ENCODE results near the gene CYBC1. TPM values are rescaled to one million over a fixed set of nuclear protein-coding genes. Genes with fewer than 3 reads are reported as not detected.

Gene CYBC1
- total RNA-seq, 4 donors from 2014 or later = 17.3 to 29.8 (median 19.3) TPM

DNA sequence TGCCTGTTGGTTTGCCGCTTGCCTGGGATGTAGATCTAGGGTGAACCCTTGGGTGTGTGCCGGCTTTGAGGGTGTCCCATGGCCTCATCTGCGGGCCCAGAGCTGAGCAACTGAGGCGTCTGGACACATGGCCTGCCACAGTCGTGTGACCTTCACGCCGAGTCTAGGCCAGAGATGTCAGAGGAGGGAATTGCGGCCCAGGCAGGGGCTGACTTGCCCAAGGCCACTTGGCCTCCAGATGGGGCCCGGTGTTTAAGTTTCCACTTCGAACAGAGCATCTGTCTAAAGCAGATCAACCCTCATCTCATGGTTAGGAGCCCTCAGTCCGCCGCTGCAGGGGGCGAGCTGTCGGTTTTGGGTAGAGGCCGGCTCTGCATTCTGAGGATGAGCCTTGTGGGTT is 41.0 kb upstream of the CYBC1 start:
- Histone ChIP-seq H3K4me1 (peaks cover 12 to 19% of the 10 kb centered on the region in 2 donors), H3K36me3 (peaks cover 0 to 18% of the 10 kb centered on the region in 2 donors), H3K9me3 (no peaks in the 10 kb centered on the region), H3K27ac (no peak overlapping the region), H3K4me3 (no peak overlapping the region), H3K27me3 (no peaks in the 10 kb centered on the region)
- no peak for ATAC-seq
- TF ChIP-seq, protein P1, sequence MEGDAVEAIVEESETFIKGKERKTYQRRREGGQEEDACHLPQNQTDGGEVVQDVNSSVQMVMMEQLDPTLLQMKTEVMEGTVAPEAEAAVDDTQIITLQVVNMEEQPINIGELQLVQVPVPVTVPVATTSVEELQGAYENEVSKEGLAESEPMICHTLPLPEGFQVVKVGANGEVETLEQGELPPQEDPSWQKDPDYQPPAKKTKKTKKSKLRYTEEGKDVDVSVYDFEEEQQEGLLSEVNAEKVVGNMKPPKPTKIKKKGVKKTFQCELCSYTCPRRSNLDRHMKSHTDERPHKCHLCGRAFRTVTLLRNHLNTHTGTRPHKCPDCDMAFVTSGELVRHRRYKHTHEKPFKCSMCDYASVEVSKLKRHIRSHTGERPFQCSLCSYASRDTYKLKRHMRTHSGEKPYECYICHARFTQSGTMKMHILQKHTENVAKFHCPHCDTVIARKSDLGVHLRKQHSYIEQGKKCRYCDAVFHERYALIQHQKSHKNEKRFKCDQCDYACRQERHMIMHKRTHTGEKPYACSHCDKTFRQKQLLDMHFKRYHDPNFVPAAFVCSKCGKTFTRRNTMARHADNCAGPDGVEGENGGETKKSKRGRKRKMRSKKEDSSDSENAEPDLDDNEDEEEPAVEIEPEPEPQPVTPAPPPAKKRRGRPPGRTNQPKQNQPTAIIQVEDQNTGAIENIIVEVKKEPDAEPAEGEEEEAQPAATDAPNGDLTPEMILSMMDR (IDR thresholded peaks at IDR 0.05 in 4 of 5, conservative IDR thresholded peaks at IDR 0.05 in 1 of 5) = no peak
- TF ChIP-seq POLR2A (IDR thresholded peaks at IDR 0.05) = no peak
- in situ Hi-C loops (cut with MboI; ENCODE audit: low sequenced_read_pairs in 4 of 4) (no loop called here), intact Hi-C loops (cut with DNase I; ENCODE audit: low total_unique reads) (no loop called here)
- DNase-seq = no peak

- TF ChIP-seq, protein P1 (IDR thresholded peaks at IDR 0.05 in 4 of 5, conservative IDR thresholded peaks at IDR 0.05 in 1 of 5) = no peak
- TF ChIP-seq POLR2A (IDR thresholded peaks at IDR 0.05) = no peak
- peaks cover 10 to 15% of the 10 kb centered on the region in 2 donors for H3K4me1 ChIP-seq
- no peak for ATAC-seq
- DNase-seq = no peak
- no peak overlapping the region for H3K27ac ChIP-seq
- intact Hi-C loops (cut with DNase I; ENCODE audit: low total_unique reads) (no loop called here), in situ Hi-C loops (cut with MboI; ENCODE audit: low sequenced_read_pairs in 4 of 4) (no loop called here)
- no peak overlapping the region for H3K4me3 ChIP-seq
- no peaks in the 10 kb centered on the region for H3K9me3 ChIP-seq
- H3K36me3 ChIP-seq = peaks cover 0 to 21% of the 10 kb centered on the region in 2 donors
- H3K27me3 ChIP-seq = no peaks in the 10 kb centered on the region
Measured at GRCh38 chr17:82491196-82491530, 40.6 kb upstream of the CYBC1 start.

DNA sequence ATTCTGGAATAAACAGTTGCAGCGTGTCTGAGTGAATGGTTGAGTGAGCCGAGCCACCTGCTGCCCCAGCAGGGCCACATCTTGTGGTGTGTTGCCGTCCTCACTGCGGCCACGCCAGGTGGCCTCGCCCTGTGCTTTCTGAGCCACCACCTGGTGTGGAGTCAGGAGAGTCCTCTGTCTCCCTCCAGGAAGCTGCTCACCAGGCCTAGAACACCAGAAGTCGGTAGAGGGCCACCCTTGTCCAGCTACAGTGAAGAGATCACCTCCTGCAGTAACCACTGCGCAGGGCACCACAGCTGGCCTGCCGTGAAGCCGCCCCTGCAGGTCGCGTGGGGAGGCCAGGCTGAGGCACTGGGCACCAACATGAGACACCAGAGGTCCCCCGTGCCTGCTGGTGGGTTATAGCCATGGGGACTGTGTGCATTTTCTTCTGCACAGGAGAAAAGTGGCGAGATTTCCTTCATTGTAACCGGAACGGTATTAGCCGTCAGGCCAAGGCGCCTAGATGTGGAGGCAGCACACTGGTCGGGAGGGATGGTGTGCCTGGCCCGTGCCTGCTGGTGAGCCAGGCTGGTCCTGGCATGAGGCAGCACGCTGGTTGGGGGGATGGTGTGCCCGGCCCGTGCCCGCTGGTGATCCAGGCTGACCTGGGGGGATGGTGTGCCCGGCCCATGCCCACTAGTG is 40.1 kb upstream of the CYBC1 start:
- in situ Hi-C loops (cut with MboI; ENCODE audit: low sequenced_read_pairs in 4 of 4) (no loop called here), intact Hi-C loops (cut with DNase I; ENCODE audit: low total_unique reads) (no loop called here)
- Histone ChIP-seq H3K27ac (no peak overlapping the region), H3K4me1 (peaks cover 10 to 12% of the 10 kb centered on the region in 2 donors), H3K9me3 (no peaks in the 10 kb centered on the region), H3K36me3 (peaks cover 0 to 27% of the 10 kb centered on the region in 2 donors), H3K27me3 (no peaks in the 10 kb centered on the region), H3K4me3 (no peak overlapping the region)
- TF ChIP-seq, protein P1 (IDR thresholded peaks at IDR 0.05 in 4 of 5, conservative IDR thresholded peaks at IDR 0.05 in 1 of 5) = no peak
- no peak for TF ChIP-seq POLR2A (IDR thresholded peaks at IDR 0.05)
- DNase-seq (no peak), ATAC-seq (no peak)

DNA sequence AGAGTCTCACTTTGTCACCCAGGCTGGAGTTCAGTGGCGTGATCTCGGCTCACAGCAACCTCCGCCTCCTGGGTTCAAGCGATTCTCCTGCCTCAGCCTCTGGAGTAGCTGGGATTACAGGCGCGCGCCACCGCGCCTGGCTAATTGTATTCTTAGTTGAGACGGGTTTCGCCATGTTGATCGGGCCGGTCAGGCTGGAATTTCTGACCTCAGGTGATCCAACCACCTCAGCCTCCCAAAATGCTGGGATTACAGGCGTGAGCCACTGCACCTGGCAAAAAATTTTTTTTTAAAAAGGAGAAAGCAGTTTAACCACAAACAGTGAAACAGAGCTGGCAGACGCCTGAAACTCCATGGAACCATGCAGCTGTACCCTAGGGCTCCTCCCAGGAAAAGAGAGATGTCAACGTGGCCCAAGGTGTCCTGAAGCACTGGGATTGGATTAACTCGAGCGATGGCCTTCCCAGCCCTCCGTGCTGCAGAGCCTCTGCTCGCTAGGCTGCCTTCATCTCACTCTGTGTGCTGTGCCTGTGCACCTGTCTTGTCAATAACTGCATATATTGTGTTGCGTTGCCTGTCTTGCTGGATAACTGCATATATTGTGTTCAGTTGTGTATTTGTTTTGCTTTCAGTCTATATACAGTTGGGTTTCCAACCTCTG is 39.4 kb upstream of the CYBC1 start:
- ATAC-seq (no peak), DNase-seq (no peak)
- intact Hi-C loops (cut with DNase I; ENCODE audit: low total_unique reads) = no loop called here
- Histone ChIP-seq H3K4me3 (no peak overlapping the region), H3K27me3 (no peaks in the 10 kb centered on the region), H3K9me3 (no peaks in the 10 kb centered on the region), H3K36me3 (peaks cover 0 to 33% of the 10 kb centered on the region in 2 donors), H3K4me1 (peaks cover 10 to 12% of the 10 kb centered on the region in 2 donors), H3K27ac (peak overlapping the region in 1 of 4 donors; percentile 69)
- in situ Hi-C loops (cut with MboI; ENCODE audit: low sequenced_read_pairs in 4 of 4) = no loop called here
- TF ChIP-seq POLR2A (IDR thresholded peaks at IDR 0.05) = no peak
- TF ChIP-seq, protein P1 (IDR thresholded peaks at IDR 0.05 in 4 of 5, conservative IDR thresholded peaks at IDR 0.05 in 1 of 5) = no peak
